HepG2 (cell line): Measurements from ENCODE around the gene MED1. TPM values are rescaled to one million over a fixed set of nuclear protein-coding genes. Genes with fewer than 3 reads are reported as not detected.

Source experiments
- ELF4 ChIP-seq: sonication (generic); formaldehyde crosslinking; IDR thresholded peaks from 2 replicates; pipeline ENCODE4 v1.5.0; 2020; ENCODE audit warnings: missing genetic modification reagents, mild to moderate bottlenecking, moderate library complexity, borderline replicate concordance
- KAT2B ChIP-seq: fragments of 150-350 bp; IDR thresholded peaks from 2 replicates; pipeline ENCODE4 v1.6.1; 2014; ENCODE audit warnings: low read depth, low read length, borderline replicate concordance
- MZF1 ChIP-seq: sonication (generic); formaldehyde crosslinking; IDR thresholded peaks from 2 replicates; pipeline ENCODE4 v1.8.1; 2023; ENCODE audit warnings: mild to moderate bottlenecking, missing genetic modification reagents, borderline replicate concordance
- NR2C2 ChIP-seq: sonication (generic); formaldehyde crosslinking; IDR thresholded peaks from 2 replicates; pipeline ENCODE4 v1.4.0; 2020; ENCODE audit warnings: missing genetic modification reagents, mild to moderate bottlenecking, moderate library complexity, borderline replicate concordance
- RELA ChIP-seq: sonication (generic); formaldehyde crosslinking; IDR thresholded peaks from 2 replicates; pipeline ENCODE4 v1.4.0; 2020; ENCODE audit warnings: missing genetic modification reagents
- REXO4 ChIP-seq: sonication (generic); formaldehyde crosslinking; IDR thresholded peaks from 2 replicates; pipeline ENCODE4 v1.8.0; 2022; ENCODE audit warnings: missing genetic modification reagents, mild to moderate bottlenecking, borderline replicate concordance
- SCMH1 ChIP-seq: sonication (generic); formaldehyde crosslinking; IDR thresholded peaks from 2 replicates; pipeline ENCODE4 v1.9.0; 2021; ENCODE audit warnings: missing genetic modification reagents, mild to moderate bottlenecking, borderline replicate concordance
- SRSF4 ChIP-seq: fragments of 200-400 bp; formaldehyde crosslinking; IDR thresholded peaks from one replicate; pipeline ENCODE4 v1.6.1; 2018; ENCODE audit warnings: mild to moderate bottlenecking, low read depth, low read length, moderate library complexity; ENCODE audit not compliant: poor library complexity, severe bottlenecking
- SUZ12 ChIP-seq: fragments of 150-350 bp; IDR thresholded peaks from 2 replicates; pipeline ENCODE4 v1.6.1; 2014; ENCODE audit warnings: low read depth, low read length
- TEAD2 ChIP-seq: sonication (generic); formaldehyde crosslinking; IDR thresholded peaks from 2 replicates; pipeline ENCODE4 v1.9.0; 2021; ENCODE audit warnings: missing genetic modification reagents
- WIZ ChIP-seq: sonication (generic); formaldehyde crosslinking; IDR thresholded peaks from 2 replicates; pipeline ENCODE4 v1.5.1; 2020; ENCODE audit warnings: mild to moderate bottlenecking, missing genetic modification reagents
- ZNF17 ChIP-seq: sonication (generic); formaldehyde crosslinking; IDR thresholded peaks from 2 replicates; pipeline ENCODE4 v1.5.0; 2020; ENCODE audit warnings: mild to moderate bottlenecking, missing genetic modification reagents
- ZNF292 ChIP-seq: sonication (generic); formaldehyde crosslinking; IDR thresholded peaks from 2 replicates; pipeline ENCODE4 v1.8.1; 2022; ENCODE audit warnings: mild to moderate bottlenecking, low read depth, missing genetic modification reagents, borderline replicate concordance
- ZNF3 ChIP-seq: IDR thresholded peaks from 2 replicates; pipeline ENCODE4 v1.7.0; 2017; ENCODE audit warnings: inconsistent platforms
- ZNF572 ChIP-seq: sonication (generic); formaldehyde crosslinking; IDR thresholded peaks from 2 replicates; pipeline ENCODE4 v1.5.1; 2020; ENCODE audit warnings: mild to moderate bottlenecking, missing genetic modification reagents
- ZNF724P ChIP-seq: sonication (generic); formaldehyde crosslinking; IDR thresholded peaks from 2 replicates; pipeline ENCODE4 v1.8.0; 2022; ENCODE audit warnings: missing genetic modification reagents, borderline replicate concordance
- ZNF775 ChIP-seq: sonication (generic); formaldehyde crosslinking; IDR thresholded peaks from 2 replicates; pipeline ENCODE4 v1.4.0; 2020; ENCODE audit warnings: missing genetic modification reagents, mild to moderate bottlenecking, moderate library complexity, borderline replicate concordance
- ZSCAN31 ChIP-seq: sonication (generic); formaldehyde crosslinking; IDR thresholded peaks from 2 replicates; pipeline ENCODE4 v1.5.0; 2020; ENCODE audit warnings: low read depth, mild to moderate bottlenecking, missing genetic modification reagents
- polyA plus RNA-seq, 8 experiments: library from polyadenylated mRNA; depleted of rRNA in 3 of 8; stranded (reverse) in 7 of 8; unstranded in 1 of 8; fragments of >200 nt; fragmentation: Illumina TruSeq in 4 of 8; extraction: Trizol in 4 of 8; gene quantifications; 2 replicates each; pipeline versions ENCODE4 v1.2.1 to v1.2.3, GENCODE V29; 2011 to 2016; ENCODE audit warnings: low read depth in 4 of 8, missing spikeins in 1 of 8, mixed read lengths in 1 of 8; ENCODE audit not compliant: insufficient read depth in 1 of 8
- total RNA-seq, 5 experiments: library from RNA; depleted of rRNA; stranded (reverse); fragments of >200 nt; fragmentation: Illumina TruSeq; extraction: Trizol; gene quantifications; 2 replicates each; pipeline ENCODE4 v1.2.3, GENCODE V29; 2016; ENCODE audit warnings: low read depth in 1 of 5
- TF ChIP-seq, protein P1 (sequence below): sonication (generic); formaldehyde crosslinking; IDR thresholded peaks from 2 replicates; pipeline ENCODE4 v1.4.0; 2020; ENCODE audit warnings: missing genetic modification reagents
- TF ChIP-seq, protein P2 (sequence below): sonication (generic); formaldehyde crosslinking; IDR thresholded peaks from 2 replicates; pipeline ENCODE4 v1.4.0; 2020; ENCODE audit warnings: missing genetic modification reagents
- TF ChIP-seq, protein P3 (sequence below): sonication (generic); formaldehyde crosslinking; IDR thresholded peaks from 2 replicates; pipeline ENCODE4 v1.5.0; 2020; ENCODE audit warnings: mild to moderate bottlenecking, missing genetic modification reagents

The MED1 gene
- total and polyA plus RNA-seq, 2 of the 13 experiments (the other 11 are each of a cell fraction or from before 2014, with no cell fraction given) = 37.5 to 40.1 TPM

DNA sequence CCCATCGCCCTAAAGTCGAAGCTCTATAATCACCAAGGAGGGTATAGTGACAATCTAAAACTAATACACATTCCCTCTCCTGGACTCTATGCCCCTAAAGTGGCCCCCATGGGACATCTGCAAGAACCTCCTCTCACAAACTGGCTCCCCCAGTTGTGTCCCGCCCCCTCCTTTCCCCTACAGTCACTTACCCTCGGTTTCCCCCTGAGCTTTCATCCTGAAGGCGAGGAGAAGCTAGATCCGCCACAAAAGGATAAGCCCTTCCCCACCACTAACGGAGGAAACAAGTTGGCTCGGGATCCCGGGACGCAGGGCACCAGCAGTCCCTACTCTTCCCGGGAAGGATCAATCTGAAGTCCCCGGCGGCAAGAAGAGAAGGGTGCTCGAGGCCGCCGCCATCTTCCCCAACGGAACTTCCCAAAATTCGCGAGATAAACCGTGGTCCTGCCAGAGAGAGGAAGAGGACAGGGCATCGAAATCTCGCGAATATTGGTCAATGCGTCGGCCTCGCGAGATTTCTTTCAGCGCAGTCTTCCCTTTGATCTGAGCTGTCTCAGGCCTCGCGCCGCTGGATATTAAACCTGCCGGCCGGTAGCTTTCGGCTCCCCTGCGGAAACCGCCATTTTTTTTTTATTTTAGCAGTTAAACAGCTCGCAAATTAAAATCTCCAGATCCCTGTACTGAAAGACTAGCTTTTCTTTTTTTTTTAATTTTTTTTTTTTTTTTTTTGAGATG lies at the start of gene MED1 (continued):
- TF ChIP-seq NR2C2 (CRISPR knock-in tag) = peak; percentile 32; the same call in 1 of the 2 replicates
- TF ChIP-seq ELF4 (CRISPR knock-in tag) = no peak
- no peak for TF ChIP-seq WIZ (CRISPR knock-in tag)
- no peak for TF ChIP-seq ZNF3 (CRISPR knock-in tag)
- TF ChIP-seq KAT2B = no peak
- no peak for TF ChIP-seq SCMH1 (CRISPR knock-in tag)
- no peak for TF ChIP-seq SRSF4
- TF ChIP-seq, protein P1, sequence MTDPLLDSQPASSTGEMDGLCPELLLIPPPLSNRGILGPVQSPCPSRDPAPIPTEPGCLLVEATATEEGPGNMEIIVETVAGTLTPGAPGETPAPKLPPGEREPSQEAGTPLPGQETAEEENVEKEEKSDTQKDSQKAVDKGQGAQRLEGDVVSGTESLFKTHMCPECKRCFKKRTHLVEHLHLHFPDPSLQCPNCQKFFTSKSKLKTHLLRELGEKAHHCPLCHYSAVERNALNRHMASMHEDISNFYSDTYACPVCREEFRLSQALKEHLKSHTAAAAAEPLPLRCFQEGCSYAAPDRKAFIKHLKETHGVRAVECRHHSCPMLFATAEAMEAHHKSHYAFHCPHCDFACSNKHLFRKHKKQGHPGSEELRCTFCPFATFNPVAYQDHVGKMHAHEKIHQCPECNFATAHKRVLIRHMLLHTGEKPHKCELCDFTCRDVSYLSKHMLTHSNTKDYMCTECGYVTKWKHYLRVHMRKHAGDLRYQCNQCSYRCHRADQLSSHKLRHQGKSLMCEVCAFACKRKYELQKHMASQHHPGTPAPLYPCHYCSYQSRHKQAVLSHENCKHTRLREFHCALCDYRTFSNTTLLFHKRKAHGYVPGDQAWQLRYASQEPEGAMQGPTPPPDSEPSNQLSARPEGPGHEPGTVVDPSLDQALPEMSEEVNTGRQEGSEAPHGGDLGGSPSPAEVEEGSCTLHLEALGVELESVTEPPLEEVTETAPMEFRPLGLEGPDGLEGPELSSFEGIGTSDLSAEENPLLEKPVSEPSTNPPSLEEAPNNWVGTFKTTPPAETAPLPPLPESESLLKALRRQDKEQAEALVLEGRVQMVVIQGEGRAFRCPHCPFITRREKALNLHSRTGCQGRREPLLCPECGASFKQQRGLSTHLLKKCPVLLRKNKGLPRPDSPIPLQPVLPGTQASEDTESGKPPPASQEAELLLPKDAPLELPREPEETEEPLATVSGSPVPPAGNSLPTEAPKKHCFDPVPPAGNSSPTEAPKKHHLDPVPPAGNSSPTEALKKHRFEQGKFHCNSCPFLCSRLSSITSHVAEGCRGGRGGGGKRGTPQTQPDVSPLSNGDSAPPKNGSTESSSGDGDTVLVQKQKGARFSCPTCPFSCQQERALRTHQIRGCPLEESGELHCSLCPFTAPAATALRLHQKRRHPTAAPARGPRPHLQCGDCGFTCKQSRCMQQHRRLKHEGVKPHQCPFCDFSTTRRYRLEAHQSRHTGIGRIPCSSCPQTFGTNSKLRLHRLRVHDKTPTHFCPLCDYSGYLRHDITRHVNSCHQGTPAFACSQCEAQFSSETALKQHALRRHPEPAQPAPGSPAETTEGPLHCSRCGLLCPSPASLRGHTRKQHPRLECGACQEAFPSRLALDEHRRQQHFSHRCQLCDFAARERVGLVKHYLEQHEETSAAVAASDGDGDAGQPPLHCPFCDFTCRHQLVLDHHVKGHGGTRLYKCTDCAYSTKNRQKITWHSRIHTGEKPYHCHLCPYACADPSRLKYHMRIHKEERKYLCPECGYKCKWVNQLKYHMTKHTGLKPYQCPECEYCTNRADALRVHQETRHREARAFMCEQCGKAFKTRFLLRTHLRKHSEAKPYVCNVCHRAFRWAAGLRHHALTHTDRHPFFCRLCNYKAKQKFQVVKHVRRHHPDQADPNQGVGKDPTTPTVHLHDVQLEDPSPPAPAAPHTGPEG (CRISPR knock-in tag) = no peak
- TF ChIP-seq, protein P2, sequence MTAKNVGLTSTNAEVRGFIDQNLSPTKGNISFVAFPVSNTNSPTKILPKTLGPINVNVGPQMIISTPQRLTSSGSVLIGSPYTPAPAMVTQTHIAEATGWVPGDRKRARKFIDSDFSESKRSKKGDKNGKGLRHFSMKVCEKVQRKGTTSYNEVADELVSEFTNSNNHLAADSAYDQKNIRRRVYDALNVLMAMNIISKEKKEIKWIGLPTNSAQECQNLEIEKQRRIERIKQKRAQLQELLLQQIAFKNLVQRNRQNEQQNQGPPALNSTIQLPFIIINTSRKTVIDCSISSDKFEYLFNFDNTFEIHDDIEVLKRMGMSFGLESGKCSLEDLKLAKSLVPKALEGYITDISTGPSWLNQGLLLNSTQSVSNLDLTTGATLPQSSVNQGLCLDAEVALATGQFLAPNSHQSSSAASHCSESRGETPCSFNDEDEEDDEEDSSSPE (CRISPR knock-in tag) = peak; percentile 58
- no peak for TF ChIP-seq SUZ12
- TF ChIP-seq, protein P3, sequence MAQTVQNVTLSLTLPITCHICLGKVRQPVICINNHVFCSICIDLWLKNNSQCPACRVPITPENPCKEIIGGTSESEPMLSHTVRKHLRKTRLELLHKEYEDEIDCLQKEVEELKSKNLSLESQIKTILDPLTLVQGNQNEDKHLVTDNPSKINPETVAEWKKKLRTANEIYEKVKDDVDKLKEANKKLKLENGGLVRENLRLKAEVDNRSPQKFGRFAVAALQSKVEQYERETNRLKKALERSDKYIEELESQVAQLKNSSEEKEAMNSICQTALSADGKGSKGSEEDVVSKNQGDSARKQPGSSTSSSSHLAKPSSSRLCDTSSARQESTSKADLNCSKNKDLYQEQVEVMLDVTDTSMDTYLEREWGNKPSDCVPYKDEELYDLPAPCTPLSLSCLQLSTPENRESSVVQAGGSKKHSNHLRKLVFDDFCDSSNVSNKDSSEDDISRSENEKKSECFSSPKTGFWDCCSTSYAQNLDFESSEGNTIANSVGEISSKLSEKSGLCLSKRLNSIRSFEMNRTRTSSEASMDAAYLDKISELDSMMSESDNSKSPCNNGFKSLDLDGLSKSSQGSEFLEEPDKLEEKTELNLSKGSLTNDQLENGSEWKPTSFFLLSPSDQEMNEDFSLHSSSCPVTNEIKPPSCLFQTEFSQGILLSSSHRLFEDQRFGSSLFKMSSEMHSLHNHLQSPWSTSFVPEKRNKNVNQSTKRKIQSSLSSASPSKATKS (CRISPR knock-in tag) = 0 out of 2 replicates have a peak, but pooled peaks have one; percentile 79
- no peak for TF ChIP-seq ZNF775 (CRISPR knock-in tag)
- peak; percentile 21; the same call in 1 of the 2 replicates for TF ChIP-seq ZSCAN31
- TF ChIP-seq ZNF292 (CRISPR knock-in tag) = 0 out of 2 replicates have a peak, but pooled peaks have one; percentile 5
- no peak for TF ChIP-seq REXO4 (CRISPR knock-in tag)
- TF ChIP-seq MZF1 = no peak
- TF ChIP-seq ZNF724P (CRISPR knock-in tag) = no peak
- TF ChIP-seq TEAD2 = no peak
- no peak for TF ChIP-seq ZNF17
- no peak for TF ChIP-seq ZNF572 (CRISPR knock-in tag)
- TF ChIP-seq RELA = no peak
